ENCODE results near the gene SIRPB2. TPM values are rescaled to one million over a fixed set of nuclear protein-coding genes. Genes with fewer than 3 reads are reported as not detected.

SIRPB2 gene
- total RNA-seq, 1 donor from 2014 or later, result not detected

GRCh38 chr20:1463971-1464570 is 27.1 kb downstream of the SIRPB2 start:
- Histone ChIP-seq H3K27me3 (ENCODE audit: control insufficient read depth, insufficient read depth, low read length) (no peaks in the 10 kb centered on the region), H3K4me3 (ENCODE audit: low read depth, low read length) (no peak overlapping the region), H3K36me3 (ENCODE audit: control insufficient read depth, insufficient read depth, low read length) (peaks cover 1% of the 10 kb centered on the region)
- no peak for DNase-seq (ENCODE audit: low read depth)
- no peak for TF ChIP-seq CTCF (IDR thresholded peaks at IDR 0.05; ENCODE audit: insufficient read depth, low read length, poor library complexity, severe bottlenecking)

GRCh38 chr20:1462834-1463233 is 28.4 kb downstream of the SIRPB2 start:
- DNase-seq (ENCODE audit: low read depth), result no peak
- no peak for TF ChIP-seq CTCF (IDR thresholded peaks at IDR 0.05; ENCODE audit: insufficient read depth, low read length, poor library complexity, severe bottlenecking)

GRCh38 chr20:1462001-1462400 is 29.2 kb downstream of the SIRPB2 start:
- Histone ChIP-seq H3K4me3 (ENCODE audit: low read depth, low read length) (no peak overlapping the region), H3K36me3 (ENCODE audit: control insufficient read depth, insufficient read depth, low read length) (peaks cover 1% of the 10 kb centered on the region), H3K27me3 (ENCODE audit: control insufficient read depth, insufficient read depth, low read length) (no peaks in the 10 kb centered on the region)
- DNase-seq (ENCODE audit: low read depth), result no peak
- no peak for TF ChIP-seq CTCF (IDR thresholded peaks at IDR 0.05; ENCODE audit: insufficient read depth, low read length, poor library complexity, severe bottlenecking)

More at GRCh38 chr20:1462834-1463233, 28.4 kb downstream of the SIRPB2 start:
- Histone ChIP-seq H3K36me3 (ENCODE audit: control insufficient read depth, insufficient read depth, low read length) (peaks cover 1% of the 10 kb centered on the region), H3K27me3 (ENCODE audit: control insufficient read depth, insufficient read depth, low read length) (no peaks in the 10 kb centered on the region), H3K4me3 (ENCODE audit: low read depth, low read length) (no peak overlapping the region)

GRCh38 chr20:1460275-1460674 is 30.9 kb downstream of the SIRPB2 start:
- no peaks in the 10 kb centered on the region for H3K27me3 ChIP-seq (ENCODE audit: control insufficient read depth, insufficient read depth, low read length)
- peaks cover 3% of the 10 kb centered on the region for H3K36me3 ChIP-seq (ENCODE audit: control insufficient read depth, insufficient read depth, low read length)
- no peak overlapping the region for H3K4me3 ChIP-seq (ENCODE audit: low read depth, low read length)
- DNase-seq (ENCODE audit: low read depth), result no peak
- no peak for TF ChIP-seq CTCF (IDR thresholded peaks at IDR 0.05; ENCODE audit: insufficient read depth, low read length, poor library complexity, severe bottlenecking)

GRCh38 chr20:1457992-1458391 is 33.2 kb downstream of the SIRPB2 start:
- DNase-seq (ENCODE audit: low read depth), result no peak
- no peak overlapping the region for H3K4me3 ChIP-seq (ENCODE audit: low read depth, low read length)
- H3K36me3 ChIP-seq (ENCODE audit: control insufficient read depth, insufficient read depth, low read length), result peaks cover 4% of the 10 kb centered on the region
- no peaks in the 10 kb centered on the region for H3K27me3 ChIP-seq (ENCODE audit: control insufficient read depth, insufficient read depth, low read length)
- no peak for TF ChIP-seq CTCF (IDR thresholded peaks at IDR 0.05; ENCODE audit: insufficient read depth, low read length, poor library complexity, severe bottlenecking)

GRCh38 chr20:1456300-1456699 is 34.9 kb downstream of the SIRPB2 start:
- Histone ChIP-seq H3K27me3 (ENCODE audit: control insufficient read depth, insufficient read depth, low read length) (no peaks in the 10 kb centered on the region), H3K4me3 (ENCODE audit: low read depth, low read length) (no peak overlapping the region), H3K36me3 (ENCODE audit: control insufficient read depth, insufficient read depth, low read length) (peaks cover 13% of the 10 kb centered on the region)
- DNase-seq (ENCODE audit: low read depth), result no peak
- TF ChIP-seq CTCF (IDR thresholded peaks at IDR 0.05; ENCODE audit: insufficient read depth, low read length, poor library complexity, severe bottlenecking), result no peak
